ENCODE data around the gene ASTN2.

DNA sequence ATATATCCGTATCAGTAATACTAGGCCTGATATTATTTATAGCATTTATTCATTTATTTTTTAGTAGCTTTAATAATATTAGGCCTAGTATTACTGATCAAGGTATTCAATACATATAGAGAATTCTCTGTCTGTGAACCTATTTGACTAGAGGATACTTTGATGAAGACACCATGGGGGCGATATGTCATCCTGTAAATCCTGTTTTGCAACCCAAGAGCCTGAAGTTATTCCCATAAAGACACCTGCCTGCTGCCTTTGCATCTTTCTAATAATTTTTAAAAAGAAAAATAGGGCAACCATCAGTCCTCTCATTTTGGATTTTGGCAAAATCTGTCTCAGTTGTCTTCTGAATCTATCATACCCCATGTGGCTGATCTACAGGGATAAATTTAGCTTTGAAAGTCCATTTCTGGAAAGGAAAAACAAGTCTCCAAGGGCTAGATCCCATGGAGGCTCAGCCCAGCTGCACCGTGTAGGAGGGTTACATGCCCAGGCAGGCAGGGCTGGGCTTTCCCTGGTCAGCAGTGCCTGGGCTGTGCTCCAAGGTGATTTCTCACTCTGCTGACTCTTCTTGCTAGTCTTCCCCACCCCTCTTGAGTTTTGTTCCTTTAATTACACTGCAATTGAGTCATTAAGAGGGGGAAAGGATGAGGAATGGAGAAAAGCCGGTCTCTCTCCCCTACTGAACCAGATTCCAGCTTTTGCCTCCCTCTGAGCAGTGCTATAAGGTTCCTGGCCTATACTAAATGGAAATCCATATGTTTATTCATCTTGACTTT lies 558.8 kb downstream of the ASTN2 start:
- TF ChIP-seq, protein P1, sequence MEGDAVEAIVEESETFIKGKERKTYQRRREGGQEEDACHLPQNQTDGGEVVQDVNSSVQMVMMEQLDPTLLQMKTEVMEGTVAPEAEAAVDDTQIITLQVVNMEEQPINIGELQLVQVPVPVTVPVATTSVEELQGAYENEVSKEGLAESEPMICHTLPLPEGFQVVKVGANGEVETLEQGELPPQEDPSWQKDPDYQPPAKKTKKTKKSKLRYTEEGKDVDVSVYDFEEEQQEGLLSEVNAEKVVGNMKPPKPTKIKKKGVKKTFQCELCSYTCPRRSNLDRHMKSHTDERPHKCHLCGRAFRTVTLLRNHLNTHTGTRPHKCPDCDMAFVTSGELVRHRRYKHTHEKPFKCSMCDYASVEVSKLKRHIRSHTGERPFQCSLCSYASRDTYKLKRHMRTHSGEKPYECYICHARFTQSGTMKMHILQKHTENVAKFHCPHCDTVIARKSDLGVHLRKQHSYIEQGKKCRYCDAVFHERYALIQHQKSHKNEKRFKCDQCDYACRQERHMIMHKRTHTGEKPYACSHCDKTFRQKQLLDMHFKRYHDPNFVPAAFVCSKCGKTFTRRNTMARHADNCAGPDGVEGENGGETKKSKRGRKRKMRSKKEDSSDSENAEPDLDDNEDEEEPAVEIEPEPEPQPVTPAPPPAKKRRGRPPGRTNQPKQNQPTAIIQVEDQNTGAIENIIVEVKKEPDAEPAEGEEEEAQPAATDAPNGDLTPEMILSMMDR (IDR thresholded peaks at IDR 0.05) = no peak
- no peak for TF ChIP-seq EP300 (IDR thresholded peaks at IDR 0.05; ENCODE audit: low read depth)
- TF ChIP-seq POLR2AphosphoS5 (IDR thresholded peaks at IDR 0.05) = no peak

Measured in transverse colon (tissue), 4 donors.